Left lung (tissue), 10 donors: ENCODE data around the gene MYH10. TPM values are rescaled to one million over a fixed set of nuclear protein-coding genes. Genes with fewer than 3 reads are reported as not detected.
A peak's percentile ranks its signal among the peaks of the same experiment; 100 is the strongest.

ENCODE experiments used
- ATAC-seq: fragments of 200-7000 bp; cut with Tn5 transposase; one replicate; pipeline ENCODE4 v1.9.1; 2020; ENCODE audit warnings: moderate library complexity
- DNase-seq, 4 donors: peaks; one replicate each; pipeline ENCODE4 v3.0.0-alpha.2; 2013 to 2020
- H3K27ac ChIP-seq, 2 donors: fragments of 200-600 bp; sonication (generic) in 1 of 2; one replicate each; pipeline versions ENCODE4 v1.5.0 to v1.8.0; 2020 to 2021
- H3K27me3 ChIP-seq, 2 donors: fragments of 200-600 bp; sonication (generic) in 1 of 2; one replicate each; pipeline versions ENCODE4 v1.5.0 to v1.8.0; 2020 to 2021
- H3K36me3 ChIP-seq, 2 donors: fragments of 200-600 bp; sonication (generic) in 1 of 2; one replicate each; pipeline versions ENCODE4 v1.5.0 to v1.8.0; 2020 to 2021
- H3K4me1 ChIP-seq, 2 donors: fragments of 200-600 bp; one replicate each; pipeline ENCODE4 v1.8.0; 2021
- H3K4me3 ChIP-seq, 2 donors: fragments of 200-600 bp; sonication (generic) in 1 of 2; one replicate each; pipeline versions ENCODE4 v1.5.0 to v1.8.0; 2020 to 2021; ENCODE audit warnings: mild to moderate bottlenecking in 1 of 2
- H3K9me3 ChIP-seq, 2 donors: fragments of 200-600 bp; sonication (generic) in 1 of 2; one replicate each; pipeline versions ENCODE4 v1.5.0 to v1.8.0; 2020 to 2021
- CTCF ChIP-seq, 2 donors: fragments of 200-600 bp; sonication (generic) in 1 of 2; IDR thresholded peaks; one replicate each; pipeline versions ENCODE4 v1.5.0 to v1.8.0; 2021; ENCODE audit warnings: antibody characterized with exemption in 2 of 2
- intact Hi-C, 2 donors: fragments of 100-400 bp; cut with DNase I; formaldehyde crosslinking; loops; one replicate each; pipeline versions ENCODE4 v1.11.2 to v1.14.2; 2022
- polyA plus RNA-seq, 6 donors: library from polyadenylated mRNA; unstranded; fragments of 120-200 nt; gene quantifications; one replicate each; pipeline ENCODE4 v1.2.1, GENCODE V29; 2013; ENCODE audit not compliant: insufficient read length in 6 of 6
- total RNA-seq, 2 donors: library from RNA; stranded (reverse); fragmentation: NEBNext Ultra II Directional; extraction: Animal tissue kit (Norgen Biotek cat#: 25700); gene quantifications; one replicate each; pipeline ENCODE4 v1.2.1, GENCODE V29; 2021
- donor health status: DM: no; HTN: yes; CAD: no.
- donor health status: DM: no; HTN: no; CAD: no.

MYH10 gene
- total and polyA plus RNA-seq, 8 donors = 70.9 to 196 (median 151) TPM

GRCh38 chr17:8643855-8644506 lies 13.5 kb upstream of the MYH10 start:
- no peak for TF ChIP-seq CTCF (IDR thresholded peaks at IDR 0.05)
- intact Hi-C loops = no loop called here
- H3K4me3 ChIP-seq = no peak overlapping the region
- H3K27ac ChIP-seq = no peak overlapping the region
- H3K27me3 ChIP-seq = peaks cover 0 to 9% of the 10 kb centered on the region in 2 donors
- no peaks in the 10 kb centered on the region for H3K36me3 ChIP-seq
- DNase-seq = no peak
- no peaks in the 10 kb centered on the region for H3K9me3 ChIP-seq
- no peaks in the 10 kb centered on the region for H3K4me1 ChIP-seq
- no peak for ATAC-seq

- intact Hi-C loops = no loop called here
- Histone ChIP-seq H3K4me1 (no peaks in the 10 kb centered on the region), H3K9me3 (no peaks in the 10 kb centered on the region), H3K4me3 (no peak overlapping the region), H3K36me3 (no peaks in the 10 kb centered on the region), H3K27me3 (peaks cover 0 to 34% of the 10 kb centered on the region in 2 donors), H3K27ac (no peak overlapping the region)
- TF ChIP-seq CTCF (IDR thresholded peaks at IDR 0.05) = no peak
- ATAC-seq = no peak
- DNase-seq = no peak
Measured at GRCh38 chr17:8639709-8640108, 9.2 kb upstream of the MYH10 start.

GRCh38 chr17:8632061-8632460 lies 1.5 kb upstream of the MYH10 start:
- intact Hi-C loops = no loop called here

GRCh38 chr17:8631554-8631877 lies 991 bp upstream of the MYH10 start:
- H3K4me1 ChIP-seq = peaks cover 6 to 24% of the 10 kb centered on the region in 2 donors

More at GRCh38 chr17:8632061-8632460, 1.5 kb upstream of the MYH10 start:
- ATAC-seq (no peak), DNase-seq (peak in 1 of 4 donors; percentile 30)
- no peak for TF ChIP-seq CTCF (IDR thresholded peaks at IDR 0.05)
- Histone ChIP-seq H3K27ac (no peak overlapping the region), H3K4me3 (no peak overlapping the region), H3K4me1 (peaks cover 6 to 24% of the 10 kb centered on the region in 2 donors), H3K9me3 (no peaks in the 10 kb centered on the region), H3K36me3 (no peaks in the 10 kb centered on the region), H3K27me3 (peaks cover 6 to 100% of the 10 kb centered on the region in 2 donors)

More at GRCh38 chr17:8631554-8631877, 991 bp upstream of the MYH10 start:
- Histone ChIP-seq H3K9me3 (no peaks in the 10 kb centered on the region), H3K27me3 (peaks cover 6 to 99% of the 10 kb centered on the region in 2 donors), H3K36me3 (no peaks in the 10 kb centered on the region), H3K27ac (peak overlapping the region; percentile 79 to 80), H3K4me3 (peak overlapping the region; percentile 61 to 87)
- no peak for TF ChIP-seq CTCF (IDR thresholded peaks at IDR 0.05)
- no peak for ATAC-seq
- no peak for DNase-seq
- intact Hi-C loops = no loop called here
